Naive thymus-derived CD8-positive, alpha-beta T cell (primary cell): ENCODE measurements around the gene NEU1. TPM values are rescaled to one million over a fixed set of nuclear protein-coding genes. Genes with fewer than 3 reads are reported as not detected.
A peak's percentile ranks its signal among the peaks of the same experiment; 100 is the strongest.
"Not testable (repeated sequence)": the region's sequence is repeated elsewhere in the genome, so short reads cannot be mapped to it uniquely, and the experiment has no call there.

Source experiments
- ATAC-seq, 2 donors: fragments of 150-1000 bp; cut with Tn5 transposase in 1 of 2; sonication (Bioruptor Pico), chemical (Tn5 transposase) in 1 of 2; 1 replicate in 1 of 2; 2 replicates in 1 of 2; pipeline ENCODE4 v1.10.0; 2021; ENCODE audit warnings: mild to moderate bottlenecking in 2 of 2, moderate library complexity in 2 of 2
- POLR2A ChIA-PET: fragments of 350-600 bp; sonication (Branson Sonifier 250); formaldehyde crosslinking; loops from one replicate; lab custom pipeline; 2021; ENCODE audit warnings: antibody characterized with exemption; lab: Charles Lee
- DNase-seq, 10 donors: peaks; one replicate each; pipeline versions ENCODE4 v3.0.0 to v3.0.0-alpha.2; 2020 to 2022
- H3K27ac Mint-ChIP-seq, 10 donors: one replicate each; pipeline ENCODE4 v1.8.0; 2020 to 2022; ENCODE audit warnings: mild to moderate bottlenecking in 10 of 10, mixed read lengths in 10 of 10, moderate library complexity in 4 of 10, inconsistent platforms in 1 of 10
- H3K27me3 Mint-ChIP-seq, 5 donors: one replicate each; pipeline ENCODE4 v1.8.0; 2021 to 2022; ENCODE audit warnings: mixed read lengths in 5 of 5
- H3K36me3 Mint-ChIP-seq, 3 donors: one replicate each; pipeline ENCODE4 v1.8.0; 2020 to 2022; ENCODE audit warnings: mixed read lengths in 3 of 3, mild to moderate bottlenecking in 2 of 3, inconsistent platforms in 1 of 3
- H3K4me1 Mint-ChIP-seq, 4 donors: one replicate each; pipeline ENCODE4 v1.8.0; 2021 to 2022; ENCODE audit warnings: mixed read lengths in 4 of 4
- H3K4me3 Mint-ChIP-seq, 10 donors: one replicate each; pipeline ENCODE4 v1.8.0; 2020 to 2022; ENCODE audit warnings: mild to moderate bottlenecking in 10 of 10, mixed read lengths in 10 of 10, moderate library complexity in 6 of 10, inconsistent platforms in 1 of 10
- H3K9me3 Mint-ChIP-seq, 9 donors: one replicate each; pipeline ENCODE4 v1.8.0; 2020 to 2022; ENCODE audit warnings: mixed read lengths in 9 of 9, mild to moderate bottlenecking in 3 of 9, inconsistent platforms in 1 of 9, moderate library complexity in 1 of 9
- polyA plus RNA-seq, 3 donors: library from polyadenylated mRNA; unstranded; fragments of 300-500 nt; fragmentation: Illumina TruSeq; gene quantifications; one replicate each; pipeline ENCODE4 v1.2.3, GENCODE V29; 2021
- total RNA-seq, 8 experiments: library from RNA in 2 of 8; stranded (reverse) in 2 of 8; gene quantifications; one replicate each; pipeline ENCODE4 v1.2.3 and lab custom pipeline; 2021 to 2026

NEU1 gene
- total and polyA plus RNA-seq, 5 experiments from 2014 or later, result 10.9 to 17.9 (median 15.8) TPM

GRCh38 chr6:31821301-31822035, 41.2 kb downstream of the NEU1 start:
- Mint-ChIP-seq H3K4me1 (peaks cover 9 to 67% (median 37%) of the 10 kb centered on the region in 4 donors), H3K27me3 (no peaks in the 10 kb centered on the region), H3K9me3 (no peaks in the 10 kb centered on the region), H3K36me3 (no peaks in the 10 kb centered on the region), H3K27ac (peak overlapping the region; percentile 81 to 96 (median 94)), H3K4me3 (peak overlapping the region; percentile 85 to 97 (median 95))
- POLR2A ChIA-PET, result interaction anchor here (0.7 to 1.6 kb wide), 8 partner anchors 10 to 1133 kb away, joined by 3 to 9 read pairs (median 4); partner anchors contain the start of genes DDX39B and LSM2
- ATAC-seq, result peak in 1 of 2 donors; percentile 11
- DNase-seq, result peak in 1 of 10 donors; percentile 26

- not testable (repeated sequence) for ATAC-seq, H3K9me3 Mint-ChIP-seq, H3K36me3 Mint-ChIP-seq, H3K27me3 Mint-ChIP-seq, DNase-seq
- Mint-ChIP-seq H3K4me1 (peaks cover 9 to 57% (median 36%) of the 10 kb centered on the region in 4 donors), H3K27ac (peak overlapping the region in 1 of 10 donors; percentile 90), H3K4me3 (peak overlapping the region in 7 of 10 donors; percentile 2 to 97 (median 95))
- POLR2A ChIA-PET, result interaction anchor here (0.6 to 1.5 kb wide), 6 partner anchors 12 to 239 kb away, joined by 3 to 9 read pairs (median 4); partner anchors contain the start of gene LSM2
Observed at GRCh38 chr6:31820399-31820798, 42.2 kb downstream of the NEU1 start.

DNA sequence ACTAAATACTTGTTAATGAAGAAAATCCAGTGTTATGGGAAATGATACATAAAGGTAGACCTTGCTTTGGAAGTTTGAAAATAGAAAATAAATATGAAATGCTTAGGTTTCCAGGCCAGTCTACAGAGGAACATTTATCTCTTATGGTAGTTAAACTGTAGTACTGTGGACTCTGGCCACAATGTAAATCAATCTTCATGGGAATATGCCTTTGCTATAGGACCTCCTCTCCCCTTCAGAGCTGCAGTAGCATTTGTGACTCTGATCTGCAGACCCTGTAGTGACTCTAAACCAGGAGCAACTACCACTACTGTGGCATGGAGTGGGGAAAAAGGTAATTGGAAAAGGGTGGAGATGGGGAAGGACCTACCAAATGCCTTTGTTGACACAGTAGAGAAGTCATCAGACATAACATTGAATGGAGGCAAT, 42.7 kb downstream of the NEU1 start:
- H3K36me3 Mint-ChIP-seq, result no peaks in the 10 kb centered on the region
- H3K4me3 Mint-ChIP-seq, result peak overlapping the region in 6 of 10 donors; percentile 8 to 71 (median 52)
- H3K4me1 Mint-ChIP-seq, result peaks cover 9 to 53% (median 35%) of the 10 kb centered on the region in 4 donors
- POLR2A ChIA-PET, result interaction anchor here (0.6 to 3.0 kb wide), 6 partner anchors 7 to 239 kb away, joined by 3 to 18 read pairs (median 3); partner anchors contain the start of gene HSPA1B
- no peaks in the 10 kb centered on the region for H3K9me3 Mint-ChIP-seq
- ATAC-seq, result no peak
- no peaks in the 10 kb centered on the region for H3K27me3 Mint-ChIP-seq
- peak overlapping the region in 6 of 10 donors; percentile 4 to 87 (median 74) for H3K27ac Mint-ChIP-seq
- no peak for DNase-seq

- not testable (repeated sequence) for H3K36me3 Mint-ChIP-seq, DNase-seq, ATAC-seq, H3K9me3 Mint-ChIP-seq, H3K27me3 Mint-ChIP-seq
- POLR2A ChIA-PET, result interaction anchor here (0.5 to 3.0 kb wide), 13 partner anchors 9 to 1154 kb away, joined by 3 to 18 read pairs (median 4); partner anchors contain the start of genes ABHD16A, BAG6, DDAH2 and HSPA1B
- Mint-ChIP-seq H3K27ac (peak overlapping the region; percentile 34 to 96 (median 85)), H3K4me3 (peak overlapping the region; percentile 78 to 90 (median 83)), H3K4me1 (peaks cover 10 to 59% (median 43%) of the 10 kb centered on the region in 4 donors)
Observed at GRCh38 chr6:31817929-31818511, 44.6 kb downstream of the NEU1 start.

DNA sequence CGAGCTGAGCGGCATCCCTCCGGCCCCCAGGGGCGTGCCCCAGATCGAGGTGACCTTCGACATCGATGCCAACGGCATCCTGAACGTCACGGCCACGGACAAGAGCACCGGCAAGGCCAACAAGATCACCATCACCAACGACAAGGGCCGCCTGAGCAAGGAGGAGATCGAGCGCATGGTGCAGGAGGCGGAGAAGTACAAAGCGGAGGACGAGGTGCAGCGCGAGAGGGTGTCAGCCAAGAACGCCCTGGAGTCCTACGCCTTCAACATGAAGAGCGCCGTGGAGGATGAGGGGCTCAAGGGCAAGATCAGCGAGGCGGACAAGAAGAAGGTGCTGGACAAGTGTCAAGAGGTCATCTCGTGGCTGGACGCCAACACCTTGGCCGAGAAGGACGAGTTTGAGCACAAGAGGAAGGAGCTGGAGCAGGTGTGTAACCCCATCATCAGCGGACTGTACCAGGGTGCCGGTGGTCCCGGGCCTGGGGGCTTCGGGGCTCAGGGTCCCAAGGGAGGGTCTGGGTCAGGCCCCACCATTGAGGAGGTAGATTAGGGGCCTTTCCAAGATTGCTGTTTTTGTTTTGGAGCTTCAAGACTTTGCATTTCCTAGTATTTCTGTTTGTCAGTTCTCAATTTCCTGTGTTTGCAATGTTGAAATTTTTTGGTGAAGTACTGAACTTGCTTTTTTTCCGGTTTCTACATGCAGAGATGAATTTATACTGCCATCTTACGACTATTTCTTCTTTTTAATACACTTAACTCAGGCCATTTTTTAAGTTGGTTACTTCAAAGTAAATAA, 45.3 kb downstream of the NEU1 start:
- H3K9me3 Mint-ChIP-seq, H3K27me3 Mint-ChIP-seq, H3K36me3 Mint-ChIP-seq: not testable (repeated sequence)
- Mint-ChIP-seq H3K4me1 (peaks cover 9 to 58% (median 38%) of the 10 kb centered on the region in 4 donors), H3K4me3 (peak overlapping the region; percentile 78 to 90 (median 83)), H3K27ac (peak overlapping the region; percentile 34 to 96 (median 85))
- peak in 4 of 10 donors; percentile 23 to 69 (median 61) for DNase-seq
- POLR2A ChIA-PET, result interaction anchor here (0.5 to 3.0 kb wide), 12 partner anchors 10 to 1155 kb away, joined by 3 to 18 read pairs (median 5); partner anchors contain the start of genes ABHD16A, BAG6, DDAH2 and HSPA1B
- ATAC-seq, result peak; percentile 62 to 68

- H3K27ac Mint-ChIP-seq, result peak within 1 kb of the TSS; percentile 79 to 95 (median 90)
- H3K9me3 Mint-ChIP-seq, result no peaks in the 10 kb centered on the region
- no peaks in the 10 kb centered on the region for H3K27me3 Mint-ChIP-seq
- peak in 6 of 10 donors; percentile 23 to 68 (median 44) for DNase-seq
- peaks cover 0 to 10% (median 8%) of the 10 kb centered on the region in 3 donors for H3K36me3 Mint-ChIP-seq
- ATAC-seq, result peak; percentile 17 to 39
- peak within 1 kb of the TSS; percentile 90 to 95 (median 92) for H3K4me3 Mint-ChIP-seq
- peaks cover 7 to 42% (median 28%) of the 10 kb centered on the region in 4 donors for H3K4me1 Mint-ChIP-seq
- POLR2A ChIA-PET, result interaction anchor here (0.7 to 2.1 kb wide), 10 partner anchors 9 to 163 kb away, joined by 3 to 15 read pairs (median 5); partner anchors contain the start of genes BAG6, HSPA1B and LSM2
Observed at GRCh38 chr6:31815025-31815838, 47.4 kb downstream of the NEU1 start, which contains the start of the genes HSPA1A and HSPA1L. Gene HSPA1A (plus strand): TSS chr6:31815543. CDS start chr6:31815757, 214 bp downstream. Gene HSPA1L (minus strand): TSS chr6:31815283. CDS start chr6:31811972, 3,311 bp downstream.

DNA sequence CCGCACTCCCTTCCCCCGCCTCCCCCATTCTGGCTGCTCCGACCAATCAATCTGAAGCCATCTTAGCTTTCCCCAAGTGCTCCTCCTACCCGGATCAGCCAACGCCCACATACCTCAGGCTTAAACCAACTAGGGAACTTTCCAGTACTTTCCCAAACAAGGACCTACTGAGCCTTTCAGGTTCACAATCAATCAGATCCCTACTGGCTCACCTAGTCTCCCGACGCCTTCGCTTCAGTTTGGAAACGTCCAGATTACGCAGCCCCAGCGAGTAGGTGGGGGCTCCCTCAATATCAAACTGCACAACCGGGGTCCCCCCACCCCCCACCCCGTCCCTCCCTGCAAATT, 48.0 kb downstream of the NEU1 start:
- H3K9me3 Mint-ChIP-seq, result no peaks in the 10 kb centered on the region
- peak; percentile 51 to 56 for ATAC-seq
- peaks cover 0 to 14% (median 13%) of the 10 kb centered on the region in 3 donors for H3K36me3 Mint-ChIP-seq
- POLR2A ChIA-PET, result interaction anchor here (0.7 to 2.1 kb wide), 12 partner anchors 8 to 162 kb away, joined by 3 to 15 read pairs (median 5); partner anchors contain the start of genes BAG6, DDAH2, HSPA1B and LSM2
- H3K27me3 Mint-ChIP-seq, result no peaks in the 10 kb centered on the region
- peaks cover 5 to 38% (median 27%) of the 10 kb centered on the region in 4 donors for H3K4me1 Mint-ChIP-seq
- H3K27ac Mint-ChIP-seq, result peak overlapping the region; percentile 79 to 95 (median 90)
- peak overlapping the region; percentile 90 to 95 (median 92) for H3K4me3 Mint-ChIP-seq
- peak; percentile 24 to 73 (median 52) for DNase-seq

GRCh38 chr6:31813465-31813849, 49.2 kb downstream of the NEU1 start:
- Mint-ChIP-seq H3K4me3 (peak overlapping the region in 7 of 10 donors; percentile 62 to 93 (median 91)), H3K36me3 (peaks cover 0 to 19% (median 13%) of the 10 kb centered on the region in 3 donors), H3K27me3 (no peaks in the 10 kb centered on the region), H3K4me1 (peaks cover 5 to 32% (median 25%) of the 10 kb centered on the region in 4 donors), H3K9me3 (no peaks in the 10 kb centered on the region), H3K27ac (peak overlapping the region in 5 of 10 donors; percentile 3 to 89 (median 47))
- POLR2A ChIA-PET, result interaction anchor here (0.8 to 2.1 kb wide), 5 partner anchors 8 to 161 kb away, joined by 3 to 11 read pairs (median 4); partner anchors contain the start of genes BAG6, DDAH2 and HSPA1B
- ATAC-seq (no peak), DNase-seq (no peak)

- Mint-ChIP-seq H3K9me3 (no peaks in the 10 kb centered on the region), H3K36me3 (peaks cover 0 to 19% (median 13%) of the 10 kb centered on the region in 3 donors), H3K4me3 (no peak overlapping the region), H3K4me1 (peaks cover 4 to 26% (median 19%) of the 10 kb centered on the region in 4 donors), H3K27me3 (no peaks in the 10 kb centered on the region), H3K27ac (no peak overlapping the region)
- no peak for ATAC-seq
- no peak for DNase-seq
- POLR2A ChIA-PET, result no interaction called here
Observed at GRCh38 chr6:31811645-31812044, 51.0 kb downstream of the NEU1 start.

DNA sequence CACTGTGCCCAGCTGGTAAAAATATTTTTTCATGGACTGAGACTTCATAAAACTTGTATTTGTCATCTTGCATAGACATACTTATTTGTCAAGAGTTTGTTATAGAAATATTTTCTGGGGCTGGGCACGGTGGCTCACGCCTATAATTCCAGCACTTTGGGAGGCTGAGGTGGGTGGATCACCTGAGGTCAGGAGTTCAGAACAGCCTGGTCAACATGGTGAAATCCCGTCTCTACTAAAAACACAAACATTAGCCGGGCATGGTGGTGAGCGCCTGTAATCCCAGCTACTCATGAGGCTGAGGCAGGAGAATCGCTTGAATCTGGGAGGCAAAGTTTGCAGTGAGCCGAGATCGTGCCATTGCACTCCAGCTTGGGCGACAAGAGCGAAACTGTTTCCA, 54.0 kb downstream of the NEU1 start:
- not testable (repeated sequence) for H3K9me3 Mint-ChIP-seq, H3K27ac Mint-ChIP-seq, ATAC-seq, DNase-seq, H3K27me3 Mint-ChIP-seq, H3K4me3 Mint-ChIP-seq
- Mint-ChIP-seq H3K4me1 (peaks cover 10 to 33% (median 24%) of the 10 kb centered on the region in 4 donors), H3K36me3 (peaks cover 0 to 24% (median 13%) of the 10 kb centered on the region in 3 donors)
- POLR2A ChIA-PET, result interaction anchor here (0.6 to 2.3 kb wide), 5 partner anchors 9 to 27 kb away, joined by 3 to 12 read pairs (median 4); no protein-coding TSS in a partner anchor
